ENCODE measurements around the gene TTC23.

Gene TTC23, protein sequence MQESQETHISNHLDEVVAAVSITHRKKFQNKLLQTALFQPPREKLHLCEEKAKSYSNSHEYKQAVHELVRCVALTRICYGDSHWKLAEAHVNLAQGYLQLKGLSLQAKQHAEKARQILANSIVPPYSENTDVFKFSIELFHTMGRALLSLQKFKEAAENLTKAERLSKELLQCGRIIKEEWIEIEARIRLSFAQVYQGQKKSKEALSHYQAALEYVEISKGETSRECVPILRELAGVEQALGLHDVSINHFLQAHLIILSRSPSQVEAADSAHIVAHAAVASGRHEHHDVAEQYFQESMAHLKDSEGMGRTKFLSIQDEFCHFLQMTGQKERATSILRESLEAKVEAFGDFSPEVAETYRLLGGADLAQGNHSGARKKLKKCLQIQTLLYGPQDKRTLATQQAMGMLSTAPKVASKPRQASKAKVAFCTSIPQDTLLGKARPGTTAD

DNA sequence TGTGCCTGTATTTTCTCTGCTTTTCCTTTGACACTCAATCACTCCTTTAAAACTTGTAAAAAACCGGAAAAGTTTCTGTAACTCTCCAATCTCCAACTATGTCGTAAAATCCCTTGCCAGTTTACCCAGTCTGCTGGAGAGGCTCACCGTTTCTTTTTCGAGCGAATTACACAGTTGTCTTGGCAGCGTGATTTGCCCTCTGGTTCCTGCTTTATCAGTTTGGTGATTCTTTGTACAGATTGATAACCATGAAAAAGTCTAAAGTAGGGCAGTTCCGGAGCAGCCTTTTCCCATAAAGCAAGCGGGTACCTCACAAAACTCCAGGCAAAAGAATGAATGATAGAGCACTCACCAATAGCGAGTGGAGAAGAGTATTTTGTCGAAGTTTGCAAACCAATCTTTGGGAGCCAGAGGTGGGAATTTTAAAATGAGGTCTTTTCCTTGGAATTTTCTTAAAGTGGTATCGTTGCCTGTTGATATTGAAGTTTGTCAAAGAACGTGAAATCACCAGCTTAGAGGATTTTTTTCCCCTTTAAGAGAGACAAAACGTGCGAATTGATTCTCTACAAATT lies at the start of gene TTC23:
Gene TTC23, minus strand, starts transcription at position 312 of the 572 bp plus-strand sequence. CDS start 20,869 bp downstream, outside the sequence.
- peak; percentile 88 for DNase-seq

DNA sequence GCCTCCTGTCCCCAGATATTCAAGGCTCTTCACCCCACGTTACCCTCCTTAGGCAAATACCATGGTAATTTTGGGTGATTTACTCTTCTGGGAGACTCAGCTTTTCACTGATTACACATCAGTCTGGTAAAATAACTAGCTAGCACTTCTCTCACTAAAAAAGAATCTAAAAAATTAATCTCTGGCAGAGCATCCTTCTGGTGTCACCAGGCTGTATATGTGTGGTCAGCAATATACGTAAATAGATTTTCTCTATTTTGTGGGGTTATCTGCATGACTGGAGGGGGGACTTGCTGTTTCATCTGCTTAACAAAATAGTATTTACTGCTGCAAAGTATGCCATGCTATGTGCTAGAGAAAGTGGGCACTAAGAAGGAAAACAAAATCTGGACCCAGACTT lies 47.0 kb upstream of the TTC23 start:
- no peak for DNase-seq

GRCh38 chr15:99295840-99296239 lies 46.5 kb upstream of the TTC23 start:
- DNase-seq = no peak

- DNase-seq = no peak
Observed at GRCh38 chr15:99291643-99292042, 42.3 kb upstream of the TTC23 start.

DNA sequence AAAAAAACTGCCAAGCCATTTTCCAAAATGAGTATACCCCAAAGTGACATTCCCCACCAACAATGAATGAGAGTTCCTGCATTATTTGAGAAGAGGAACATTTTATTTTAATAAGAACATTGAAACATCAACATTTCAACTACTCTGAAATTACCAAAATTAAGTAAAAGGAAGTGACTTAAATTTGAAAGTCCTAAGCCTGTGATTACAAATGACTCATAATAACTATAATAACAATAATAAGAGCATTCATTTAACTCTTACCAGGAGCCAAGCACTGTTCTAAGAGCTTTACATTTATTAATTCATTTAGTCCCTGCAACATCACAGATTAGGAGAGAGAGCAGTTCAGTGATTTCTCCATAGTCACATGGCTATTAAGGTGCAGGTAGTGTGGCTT lies 34.3 kb upstream of the TTC23 start:
- no peak for DNase-seq

- no peak for DNase-seq
Observed at GRCh38 chr15:99282586-99282985, 33.2 kb upstream of the TTC23 start.

GRCh38 chr15:99282121-99282520 lies 32.7 kb upstream of the TTC23 start:
- DNase-seq = no peak

GRCh38 chr15:99279827-99280226 lies 30.4 kb upstream of the TTC23 start:
- DNase-seq = no peak

DNA sequence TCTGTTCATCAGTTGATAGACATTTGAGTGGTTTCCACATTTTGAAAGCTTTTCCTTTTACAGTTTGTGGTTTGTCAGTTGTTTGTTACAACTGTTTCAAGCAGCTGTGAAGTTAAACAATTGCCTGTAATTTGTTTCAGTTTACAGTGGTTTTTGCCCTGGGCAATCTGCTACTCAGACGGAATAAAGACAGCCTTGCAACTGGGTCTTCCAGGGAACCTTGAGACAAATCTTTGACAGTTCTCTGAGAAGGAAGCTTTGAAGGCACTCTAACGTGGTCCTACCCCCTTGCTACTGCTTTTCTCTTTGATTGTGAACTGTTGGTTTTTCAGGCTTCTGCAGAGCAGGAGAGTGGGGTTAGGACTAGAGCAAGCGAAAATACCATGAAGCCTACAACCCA lies 29.9 kb upstream of the TTC23 start:
- no peak for DNase-seq

GRCh38 chr15:99275525-99276128 lies 26.2 kb upstream of the TTC23 start:
- DNase-seq = no peak

- DNase-seq = no peak
Observed at GRCh38 chr15:99275061-99275460, 25.7 kb upstream of the TTC23 start.

DNA sequence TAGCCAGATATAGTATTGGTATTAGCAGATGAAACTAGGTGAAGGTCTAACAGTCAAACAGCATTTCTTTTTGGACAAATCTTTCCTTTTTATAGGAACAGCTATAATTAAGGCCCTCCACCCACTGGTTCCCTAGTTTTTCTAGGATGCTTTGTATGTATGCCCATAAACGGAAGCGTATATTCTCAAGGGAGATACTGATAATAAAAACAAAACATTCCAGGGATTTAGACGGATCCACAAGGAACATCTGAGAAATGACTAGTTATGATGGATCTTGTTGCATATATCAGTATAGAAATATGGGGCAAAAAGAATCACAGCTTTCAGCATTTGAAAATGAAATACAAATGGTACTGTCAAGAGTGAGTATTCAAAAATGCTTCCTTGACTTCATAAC lies 24.4 kb upstream of the TTC23 start:
- no peak for DNase-seq

DNA sequence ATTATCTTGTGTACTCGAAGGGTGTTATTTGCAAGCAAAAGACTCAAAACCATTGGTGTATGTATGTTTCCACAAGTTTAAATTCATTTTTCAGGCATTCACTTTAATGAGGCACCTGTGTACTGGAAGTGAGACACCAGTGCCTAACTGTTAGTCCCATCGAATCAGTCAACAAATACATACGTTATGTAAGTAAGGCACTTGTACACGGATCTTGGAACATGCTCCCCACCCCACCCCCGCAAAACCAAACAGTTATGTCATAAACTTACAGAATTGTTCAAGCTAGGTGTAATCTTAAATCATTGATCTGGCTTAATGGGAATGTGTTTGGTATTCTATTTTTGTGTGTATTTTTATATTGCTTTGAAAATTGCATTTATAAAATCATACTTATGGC lies 19.1 kb upstream of the TTC23 start:
- DNase-seq = no peak

DNA sequence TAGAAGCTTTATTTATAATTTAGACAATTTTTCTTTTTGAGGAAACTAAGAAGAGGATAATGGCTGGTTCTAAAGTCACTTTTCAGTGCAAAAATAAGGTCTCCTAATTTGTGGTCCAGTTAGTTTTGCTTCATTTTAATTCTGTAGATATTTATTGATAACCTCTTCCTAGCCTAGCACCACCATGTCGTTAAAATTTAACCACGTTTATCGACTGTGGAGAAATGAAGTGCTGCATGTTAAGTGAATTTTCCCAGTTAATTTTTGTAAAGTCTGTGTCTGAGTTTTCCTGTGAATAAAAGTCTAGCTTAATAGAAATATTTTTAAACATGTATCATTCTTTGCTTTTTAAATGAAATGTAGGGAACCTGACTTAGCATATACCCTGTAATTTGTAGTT lies 18.6 kb upstream of the TTC23 start:
- no peak for DNase-seq

GRCh38 chr15:99265541-99266070 lies 16.2 kb upstream of the TTC23 start:
- DNase-seq = no peak

GRCh38 chr15:99264125-99264524 lies 14.7 kb upstream of the TTC23 start:
- no peak for DNase-seq

GRCh38 chr15:99257107-99257750 lies 7.8 kb upstream of the TTC23 start:
- no peak for DNase-seq

DNA sequence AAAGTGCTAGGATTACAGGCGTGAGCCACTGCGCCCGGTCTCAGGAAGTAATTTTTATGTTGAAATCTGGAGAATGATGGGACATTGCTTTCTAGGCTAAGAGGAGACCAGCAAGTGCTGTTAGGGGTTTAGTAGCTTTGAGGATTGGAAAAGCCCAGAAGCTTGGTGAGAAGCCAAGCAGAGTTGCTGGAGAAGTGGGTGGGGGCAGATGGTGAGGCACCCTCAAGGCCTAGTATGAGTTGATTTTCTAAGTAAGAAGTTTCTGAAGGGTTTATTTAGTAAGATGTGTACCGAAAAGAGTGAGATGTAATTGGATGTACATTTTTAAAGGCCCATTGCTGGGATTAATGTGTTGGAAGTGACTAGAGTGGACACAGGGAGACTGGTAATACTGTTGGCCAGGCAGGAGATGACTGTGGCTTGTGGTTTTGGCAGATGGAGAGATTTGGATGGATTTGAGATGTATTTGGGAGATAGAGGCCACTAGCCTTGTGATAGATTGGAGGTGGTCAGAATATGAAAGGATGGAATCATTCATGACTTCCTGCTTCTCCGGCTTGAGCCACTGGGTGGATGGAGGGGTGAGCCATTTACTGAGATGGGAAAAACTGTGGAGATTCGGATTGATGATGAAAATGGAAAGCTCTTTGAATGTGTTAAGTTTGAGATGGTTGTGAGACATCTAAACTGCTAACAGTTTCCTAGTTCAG lies 4.2 kb upstream of the TTC23 start:
- DNase-seq = no peak

GRCh38 chr15:99252326-99252725 lies 2.9 kb upstream of the TTC23 start:
- peak; percentile 9 for DNase-seq

DNA sequence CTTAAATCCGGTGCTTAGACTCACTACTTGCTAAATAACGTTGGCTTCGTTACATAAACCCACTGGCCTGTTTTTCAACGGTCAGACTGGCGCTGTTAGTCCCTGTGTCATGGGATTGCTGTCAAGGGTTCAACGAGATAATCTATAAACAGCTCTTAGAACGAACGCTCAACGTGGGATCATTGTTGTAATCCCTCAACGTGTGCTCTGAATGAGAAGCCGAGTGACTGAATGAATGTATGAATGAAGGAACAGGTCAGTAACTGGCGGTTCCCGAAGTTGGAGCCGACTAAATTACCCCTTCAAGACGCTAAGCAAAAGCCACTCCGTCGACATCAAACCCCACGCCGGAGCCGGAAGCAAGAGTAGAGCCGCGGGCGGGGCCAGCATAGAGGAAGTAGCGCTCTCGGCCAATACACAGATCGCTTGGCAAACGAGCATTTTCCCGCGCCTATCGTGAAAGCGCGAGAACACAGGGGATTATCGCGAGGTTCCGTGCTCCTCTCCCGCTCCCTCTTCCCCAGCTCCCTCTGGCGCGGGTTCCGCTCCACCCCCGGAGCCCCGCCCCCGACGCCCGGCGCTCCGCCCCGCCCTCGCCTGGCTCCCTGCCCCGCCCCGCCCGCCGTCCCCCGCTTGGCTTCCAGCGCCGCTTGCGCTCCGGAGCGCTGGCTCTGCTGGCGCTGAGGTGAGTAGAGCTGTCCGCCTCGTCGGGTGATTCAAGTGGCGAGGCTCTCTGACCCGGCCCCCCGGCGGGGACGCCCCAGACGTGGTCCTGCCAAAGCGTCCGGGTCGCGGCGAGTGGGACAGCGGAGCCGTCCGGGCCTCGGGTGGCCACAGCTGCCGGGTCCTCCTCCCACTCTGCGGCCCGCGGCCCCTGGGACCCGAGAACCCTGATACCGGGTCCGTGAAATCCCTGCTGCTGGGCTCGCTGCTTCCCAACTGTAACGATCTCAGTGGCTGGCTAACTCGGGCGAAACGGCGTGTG lies 1.8 kb upstream of the TTC23 start, which contains the start of gene LRRC28:
Gene LRRC28, plus strand, starts transcription at position 625 of the 985 bp plus-strand sequence. CDS start 4,477 bp downstream, outside the sequence.
- peak; percentile 100 for DNase-seq

DNA sequence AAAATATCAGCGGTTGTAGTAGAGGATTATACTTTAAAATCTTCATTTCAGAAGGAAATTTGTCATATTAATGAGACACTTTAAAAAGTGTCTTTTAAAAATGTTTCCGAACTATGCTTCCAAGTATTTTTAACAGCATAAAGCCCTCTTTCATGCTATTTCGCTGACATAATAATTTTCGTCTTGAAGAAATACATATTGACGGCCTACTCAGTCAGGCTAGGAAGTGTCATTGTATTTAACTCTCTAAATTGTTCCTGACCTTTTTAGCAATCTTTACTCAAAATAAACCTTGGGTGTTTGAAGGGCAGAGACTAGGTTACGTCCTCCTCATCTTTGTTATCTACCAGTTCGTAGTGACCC lies 1.1 kb upstream of the TTC23 start:
- DNase-seq = no peak
